ENCODE data around the gene ZDHHC9.

ZDHHC9 gene

DNA sequence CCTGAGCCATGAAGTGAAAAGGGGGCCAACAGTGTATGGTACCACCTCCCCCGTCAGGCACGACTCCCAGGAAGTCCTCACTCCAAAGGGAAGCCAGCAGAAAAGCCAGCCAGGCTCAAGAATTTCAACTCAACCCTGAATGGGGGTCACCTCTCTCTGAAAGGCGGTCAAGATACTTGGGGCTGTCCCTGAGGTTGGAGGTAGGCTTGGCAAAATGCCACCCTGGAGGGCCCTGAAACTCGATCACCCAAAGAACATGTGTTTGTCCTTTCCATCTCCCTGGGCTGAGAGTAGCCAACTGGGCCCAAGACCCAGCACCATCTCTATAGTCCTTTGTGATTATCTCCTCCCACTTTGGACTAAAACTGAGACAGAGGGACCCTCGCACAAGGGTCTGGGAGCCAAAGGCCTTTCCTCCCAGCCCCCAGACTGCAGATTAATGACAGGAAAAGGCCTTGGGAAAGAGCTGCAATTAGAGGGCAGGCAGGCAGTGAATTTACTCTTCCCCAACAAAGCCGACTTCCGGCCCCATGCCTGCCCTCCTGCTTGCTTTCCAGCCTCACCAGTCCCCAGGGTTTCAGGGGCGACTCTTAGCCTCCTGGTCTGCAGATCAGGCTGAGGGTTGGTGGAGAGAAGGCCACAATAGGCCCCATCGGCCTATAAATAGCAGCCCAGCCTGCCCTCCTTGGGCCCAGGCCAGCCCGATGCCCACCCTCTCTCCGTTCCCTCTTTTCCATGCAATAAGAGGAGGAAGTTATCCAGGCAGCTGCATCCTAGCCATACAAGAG is 58.3 kb downstream of the ZDHHC9 start:
- DNase-seq, result no peak

DNA sequence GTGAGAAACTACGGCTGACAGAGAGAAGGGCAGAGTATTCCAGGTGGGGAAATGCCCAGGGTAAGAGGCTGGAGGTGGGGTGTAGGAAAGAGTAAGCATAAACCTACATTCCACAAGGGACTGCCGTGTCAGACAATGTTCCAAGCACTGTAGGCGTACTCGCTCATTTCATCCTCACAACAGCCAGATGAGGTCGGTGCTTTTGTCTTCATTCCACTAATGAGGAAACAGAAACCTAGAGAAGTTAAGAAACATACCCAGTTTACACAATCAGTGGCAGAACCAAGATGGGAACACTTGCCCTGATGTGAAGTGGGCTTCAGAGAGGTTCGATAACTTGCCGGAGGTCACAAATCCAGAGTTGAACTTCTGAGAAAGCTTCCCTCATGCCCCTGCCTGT is 59.3 kb downstream of the ZDHHC9 start:
- DNase-seq, result no peak

DNA sequence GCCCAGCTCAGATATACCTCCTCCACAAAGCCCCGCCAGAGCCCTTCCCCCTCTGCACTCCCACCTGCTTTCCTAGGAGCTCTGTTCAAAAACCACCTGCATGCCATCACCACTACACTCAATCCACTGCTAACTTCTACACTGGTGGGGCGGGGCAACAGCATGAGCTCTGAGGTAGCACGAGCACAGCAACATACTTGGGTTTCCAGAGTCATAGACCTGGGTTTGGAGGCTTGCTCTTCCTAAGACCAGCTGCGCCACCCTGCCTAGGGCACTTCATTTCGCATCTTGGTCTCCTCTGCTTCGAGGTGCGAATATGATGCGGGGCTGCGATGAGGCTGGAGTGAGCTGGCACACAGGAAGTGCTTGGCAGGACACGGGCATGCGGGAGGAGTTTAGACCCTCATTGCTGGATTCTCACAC is 60.4 kb downstream of the ZDHHC9 start:
- DNase-seq, result no peak

DNA sequence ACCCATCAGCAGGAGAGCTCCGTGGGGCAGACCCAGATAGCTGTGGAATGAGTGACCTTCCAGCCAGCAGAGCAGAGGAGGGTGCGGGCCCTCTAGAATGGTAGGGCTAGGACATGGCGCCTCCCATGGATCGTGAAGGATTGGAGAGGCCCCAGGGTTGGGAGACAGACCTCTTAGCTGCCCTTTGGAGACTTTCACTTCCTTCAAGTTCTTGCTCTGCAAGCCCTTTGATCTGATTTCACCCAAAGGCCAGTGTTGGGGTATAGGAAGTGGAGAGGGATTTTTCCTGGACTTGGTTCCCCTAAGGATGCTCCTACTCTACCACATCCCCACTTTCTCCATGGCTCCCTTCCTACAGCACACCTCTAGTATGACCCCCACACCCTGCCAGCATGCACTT is 61.0 kb downstream of the ZDHHC9 start:
- DNase-seq, result no peak

DNA sequence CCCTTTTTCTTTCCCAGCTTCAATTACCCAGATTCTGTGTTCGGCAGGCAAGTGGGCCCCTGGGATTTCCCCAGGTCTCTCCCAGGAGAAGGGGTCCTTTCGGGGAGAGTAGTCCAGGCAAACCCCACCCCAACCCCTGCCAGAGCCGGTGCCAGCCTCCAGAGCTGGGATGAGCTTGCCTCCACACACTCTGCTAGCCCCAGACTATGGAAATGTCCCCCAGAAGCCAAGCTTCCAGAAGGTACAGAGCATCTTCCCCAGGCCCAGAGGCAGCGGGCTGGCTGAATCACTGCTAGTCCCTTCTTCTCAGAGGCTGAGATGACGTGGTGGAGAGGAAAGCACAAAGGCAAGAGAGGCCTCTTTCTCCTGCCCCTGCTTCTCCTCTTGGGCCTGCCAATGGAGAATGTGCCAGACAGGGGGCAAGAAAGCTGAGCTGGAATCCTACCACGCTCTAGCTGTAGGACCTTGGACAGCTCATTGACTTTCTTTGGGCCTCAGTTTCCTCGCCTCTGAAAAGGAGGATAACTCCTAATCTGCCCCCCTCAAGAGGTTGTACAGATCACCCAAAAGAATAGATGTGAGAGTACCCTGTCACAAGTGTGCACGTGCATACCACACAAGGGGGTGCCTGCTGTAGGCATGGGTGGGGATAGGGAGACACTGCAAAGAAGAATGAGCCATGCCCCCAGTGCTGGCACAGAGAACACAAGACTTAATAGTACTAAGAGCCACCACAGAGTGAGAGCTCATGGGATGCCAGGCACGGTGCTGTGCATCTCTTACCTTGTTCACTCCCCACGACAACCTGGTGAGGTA is 61.8 kb downstream of the ZDHHC9 start:
- no peak for DNase-seq

DNA sequence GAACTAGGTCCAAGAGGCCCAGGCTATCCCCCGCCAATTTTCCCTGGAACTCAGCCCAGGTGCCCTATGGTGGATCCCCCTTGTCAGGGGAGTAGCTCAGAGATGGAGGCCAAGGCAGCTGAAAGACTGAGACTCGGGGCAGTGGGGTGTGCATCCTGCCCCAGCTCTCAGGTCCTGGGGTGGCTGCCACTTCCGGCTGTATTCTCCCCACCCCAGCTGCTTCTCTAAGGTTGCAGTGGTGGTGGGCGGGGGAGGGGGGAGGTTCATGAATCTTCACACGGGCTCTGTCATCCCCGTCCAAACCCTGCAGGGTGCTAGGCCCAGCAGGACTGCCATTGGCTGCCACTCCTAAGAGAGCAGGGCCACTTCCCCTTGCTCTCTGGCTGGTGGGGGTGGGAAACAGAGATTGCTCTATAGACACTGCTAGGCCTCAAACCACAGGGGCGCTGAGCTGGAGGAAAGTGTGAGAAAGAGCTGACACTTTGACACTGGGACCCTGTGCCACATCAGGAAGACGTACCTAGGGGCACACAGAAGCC is 62.5 kb downstream of the ZDHHC9 start:
- DNase-seq, result no peak

DNA sequence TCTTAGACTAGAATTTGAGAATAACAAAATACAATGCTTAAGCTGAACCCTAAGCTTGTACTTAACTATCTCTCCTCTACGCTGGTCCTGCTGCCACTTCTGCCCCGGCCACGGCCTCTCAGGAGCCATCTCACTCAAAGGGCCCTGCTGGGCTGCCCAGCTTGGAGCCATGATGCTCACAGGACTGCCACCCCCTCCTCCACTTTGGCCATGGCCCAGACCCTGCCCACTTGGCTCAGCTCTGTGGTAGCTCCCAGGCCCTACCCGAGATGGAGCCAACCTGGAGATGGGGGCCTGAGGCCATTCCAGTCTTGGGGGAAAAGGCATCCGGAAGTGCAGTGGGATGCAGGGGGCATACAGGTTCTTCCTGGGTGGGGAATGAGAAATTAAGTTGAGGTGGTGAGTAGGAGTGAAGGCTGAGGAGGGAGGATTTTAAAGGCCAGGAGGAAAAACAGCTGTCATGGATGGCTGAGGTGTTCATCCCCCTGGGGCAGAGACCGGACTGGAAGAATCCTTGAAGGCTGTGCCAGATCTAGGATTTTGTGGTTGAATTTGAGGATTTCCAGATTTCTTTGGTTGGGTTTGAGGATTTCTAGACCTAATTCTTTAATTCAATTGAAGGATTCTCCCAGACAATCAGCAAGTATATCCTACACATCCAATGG is 63.1 kb downstream of the ZDHHC9 start:
- DNase-seq, result no peak

DNA sequence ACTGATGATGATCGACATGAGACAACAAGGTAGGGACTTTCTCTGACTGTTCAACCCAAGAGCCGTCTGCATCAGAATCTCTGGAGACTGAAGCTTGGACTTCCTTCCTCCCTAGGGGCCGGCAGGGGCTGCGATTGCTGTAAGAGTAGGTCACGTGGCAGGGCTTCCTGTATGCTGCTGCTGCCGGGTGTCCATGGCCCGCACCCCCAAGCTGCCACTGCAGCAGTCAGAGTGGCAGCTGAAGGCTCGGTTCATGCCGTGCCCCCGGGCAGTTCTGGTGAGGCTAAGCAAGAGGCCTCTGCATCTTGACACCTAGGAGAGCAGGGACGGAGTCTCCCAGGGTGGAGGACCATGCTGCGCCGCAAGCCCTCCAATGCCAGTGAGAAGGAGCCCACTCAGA is 63.9 kb downstream of the ZDHHC9 start, which contains the start of gene SASH3:
TSS of gene SASH3 (plus strand) at position 203 of the 400 bp plus-strand sequence. CDS start at position 352, 149 bp downstream.
- DNase-seq, result no peak

DNA sequence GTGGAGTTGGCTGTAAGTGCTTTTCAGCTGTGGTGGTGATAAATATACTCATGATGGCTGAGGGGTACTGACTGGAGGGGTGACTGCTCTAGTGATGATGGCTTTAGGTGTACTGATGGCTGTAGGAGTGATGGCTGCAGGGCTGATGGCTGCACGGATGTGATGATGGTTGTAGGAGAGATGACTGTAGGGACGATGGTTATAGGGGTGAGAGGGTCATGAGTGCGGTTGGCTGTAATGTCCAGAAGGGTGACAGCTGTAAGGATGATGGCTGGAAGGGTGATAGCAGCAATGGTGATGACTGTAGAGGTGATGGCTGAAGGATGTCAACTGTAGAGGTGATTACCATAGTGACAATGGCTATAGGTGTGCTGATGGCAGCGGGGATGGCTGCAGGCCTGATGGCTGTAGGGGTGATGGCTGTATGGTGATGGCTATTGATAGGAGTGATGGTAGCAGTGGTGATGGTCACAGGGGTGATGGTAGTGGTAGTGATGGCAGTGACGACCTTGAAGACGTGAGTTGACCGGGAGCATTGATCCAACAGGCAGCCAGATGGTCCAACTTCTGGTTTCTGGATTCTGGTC is 64.5 kb downstream of the ZDHHC9 start:
- DNase-seq, result no peak

DNA sequence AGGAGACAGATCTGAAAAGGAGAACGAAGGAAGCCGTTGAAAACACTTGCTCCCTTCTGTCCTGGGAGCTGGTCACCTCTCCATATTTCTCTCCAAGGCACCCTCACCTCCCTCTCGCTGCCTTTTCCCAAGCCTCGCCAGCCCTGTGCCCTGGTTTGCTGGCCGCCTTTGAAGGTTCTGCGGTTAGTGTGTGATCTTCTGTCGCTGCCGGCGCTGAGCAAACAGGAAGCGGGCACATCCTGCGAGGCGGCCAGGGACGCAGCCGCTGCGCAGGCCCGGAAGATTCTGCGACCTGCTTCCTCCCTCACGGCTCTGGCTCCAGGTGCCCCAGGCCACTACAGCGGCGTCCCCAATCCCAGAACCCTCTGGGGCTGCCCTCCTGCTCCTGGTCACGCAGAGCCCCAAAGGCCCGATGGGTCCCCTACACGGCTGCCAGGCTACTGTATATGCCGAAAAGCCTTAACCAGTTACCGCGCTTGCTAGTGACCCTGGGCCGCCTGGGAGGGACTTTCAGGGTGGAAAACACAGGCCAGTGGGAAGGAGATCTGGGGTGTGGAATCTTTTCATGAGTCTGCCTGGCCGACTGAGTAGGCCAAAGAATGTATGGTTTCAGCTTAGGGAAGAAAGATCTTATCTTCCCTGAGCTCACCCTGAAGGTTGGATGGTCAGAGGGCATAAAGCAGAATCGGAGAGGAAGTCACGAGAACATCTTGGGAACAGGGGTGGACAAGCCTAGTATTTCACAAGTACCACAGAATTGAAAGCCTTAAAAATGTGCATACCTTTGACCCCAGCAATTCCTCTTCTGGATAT is 66.3 kb downstream of the ZDHHC9 start:
- DNase-seq, result no peak

DNA sequence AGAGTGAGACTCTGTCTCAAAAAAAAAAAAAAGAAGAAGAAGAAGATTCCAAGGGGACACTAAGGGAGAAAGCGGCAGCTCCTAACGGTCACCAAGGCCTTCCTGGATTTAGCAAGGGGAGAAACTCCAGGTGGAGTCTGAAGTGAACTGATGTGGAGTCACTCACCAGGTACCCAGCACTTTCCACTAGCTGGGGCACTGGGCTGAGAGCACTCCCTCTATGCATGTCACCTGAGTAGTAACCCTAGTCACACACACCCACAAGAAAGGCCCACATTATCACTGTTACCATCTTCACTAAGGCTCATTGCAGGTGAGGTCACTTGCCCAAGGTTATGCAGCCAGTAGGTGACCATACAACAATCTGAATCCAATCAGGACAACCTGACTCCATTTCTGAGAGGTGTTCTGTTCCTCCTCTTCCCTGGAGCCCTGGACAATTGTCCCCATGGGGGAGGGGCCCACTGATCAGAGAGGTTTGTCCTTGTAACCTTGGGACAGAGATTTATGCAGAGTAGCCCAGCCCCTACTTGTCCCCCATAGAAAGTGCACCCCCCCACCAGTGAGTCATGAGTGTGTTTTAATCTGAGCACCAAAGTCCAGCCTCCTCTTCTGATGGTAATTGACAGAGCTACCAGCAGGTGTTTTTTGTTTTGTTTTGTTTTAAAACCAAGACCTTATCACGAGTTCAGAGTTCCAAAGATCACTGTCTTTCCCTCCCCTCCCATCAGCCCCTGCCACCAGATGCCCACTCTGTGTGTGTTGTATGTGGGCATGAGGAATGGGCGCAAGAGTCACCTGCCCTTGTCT is 69.8 kb downstream of the ZDHHC9 start:
- DNase-seq, result no peak

DNA sequence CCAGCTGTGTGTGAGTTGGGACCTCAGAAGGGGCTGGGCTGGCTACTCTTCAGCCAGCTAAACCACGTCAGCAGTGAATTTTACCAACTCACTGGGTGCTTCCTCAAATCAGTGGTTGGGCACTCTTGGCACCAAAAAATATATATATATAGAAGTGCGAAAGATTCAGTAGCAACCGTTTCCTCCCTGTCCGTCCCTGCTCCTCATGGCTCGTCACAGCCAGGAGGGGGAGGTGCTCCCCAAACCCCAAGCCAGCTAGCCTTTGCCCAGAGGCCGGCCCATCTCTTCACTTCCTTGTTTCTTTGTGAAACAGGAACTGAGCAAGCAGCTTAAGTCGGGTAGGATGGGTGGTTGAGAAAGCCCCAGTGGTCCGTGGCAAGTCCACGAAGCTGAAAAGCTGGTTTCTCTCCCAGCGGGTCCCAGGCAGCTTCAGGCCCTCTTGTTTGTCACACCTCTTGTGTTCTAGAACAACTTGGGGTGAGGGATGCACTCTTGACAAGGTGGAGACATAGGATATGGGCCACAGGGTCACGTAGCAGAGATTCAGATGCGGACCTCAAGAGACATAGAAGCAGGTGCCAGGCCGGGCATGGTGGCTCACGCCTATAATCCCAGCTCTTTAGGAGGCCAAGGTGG is 70.8 kb downstream of the ZDHHC9 start:
- no peak for DNase-seq

DNA sequence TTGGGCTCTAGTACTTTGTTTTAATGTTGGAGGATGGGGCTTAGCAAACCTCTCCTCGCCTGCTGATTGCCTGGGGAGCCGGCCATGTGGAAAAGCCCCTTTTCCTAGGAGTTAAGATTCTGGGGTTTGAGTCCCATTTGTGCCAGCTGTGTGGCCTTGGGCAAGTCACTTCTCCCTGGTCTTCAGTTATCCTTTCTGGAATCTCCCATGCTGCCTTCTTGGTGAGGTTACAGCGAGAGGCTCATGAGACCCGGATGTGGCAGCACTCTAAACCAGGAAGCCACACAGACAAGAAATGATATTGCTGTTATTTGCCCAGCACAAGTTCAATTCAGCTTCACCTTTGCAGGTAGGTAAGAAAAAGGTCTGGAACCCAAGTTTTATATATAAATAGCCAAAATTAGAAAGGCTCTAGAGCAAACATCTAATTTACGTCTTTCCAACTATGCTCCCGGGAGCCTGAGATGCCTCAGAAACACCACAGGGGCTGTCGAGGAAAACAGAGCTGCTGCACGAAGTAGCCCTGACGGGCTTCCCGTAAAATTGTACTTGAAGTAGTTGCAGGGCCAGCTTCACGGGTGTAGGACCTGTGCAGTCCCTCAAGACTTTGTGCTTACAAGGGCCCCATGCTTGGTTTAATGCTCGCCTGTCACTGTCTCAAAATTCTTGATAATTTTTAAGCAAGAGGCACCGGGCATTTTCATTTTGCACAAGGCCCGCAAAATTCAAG is 72.3 kb downstream of the ZDHHC9 start:
- no peak for DNase-seq

DNA sequence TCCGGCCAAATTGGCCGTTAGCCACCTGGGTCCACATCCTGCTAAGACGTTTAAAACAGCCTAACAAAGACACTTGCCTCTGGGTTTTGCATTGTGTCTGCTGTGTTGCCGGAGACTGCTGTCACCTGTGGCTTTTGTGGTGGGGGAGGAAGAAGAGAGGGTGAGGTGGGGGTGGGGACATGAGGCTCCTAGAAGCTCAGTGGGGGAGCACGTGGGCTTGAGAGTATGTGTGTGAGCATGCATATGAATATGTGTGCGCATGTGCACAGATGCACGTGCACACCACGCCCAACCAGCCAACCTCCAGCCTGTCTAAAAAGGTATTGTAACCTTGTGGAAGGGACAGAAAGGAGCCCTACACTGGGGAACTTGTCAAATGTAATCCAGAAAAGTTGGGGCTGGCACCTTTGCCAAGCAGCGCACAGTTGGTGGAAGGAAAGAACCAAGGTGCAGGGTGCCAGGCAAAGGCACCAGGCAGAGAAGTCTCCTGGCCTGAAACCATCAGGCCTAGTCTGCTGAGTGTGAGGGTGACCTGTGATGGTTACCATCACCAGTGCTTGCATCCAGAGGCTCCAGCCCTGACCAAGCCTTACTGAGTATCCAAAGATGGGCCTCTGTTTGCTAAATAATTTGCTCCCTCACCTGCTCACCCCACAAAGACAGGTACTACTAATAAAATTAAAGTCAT is 74.1 kb downstream of the ZDHHC9 start:
- no peak for DNase-seq

DNA sequence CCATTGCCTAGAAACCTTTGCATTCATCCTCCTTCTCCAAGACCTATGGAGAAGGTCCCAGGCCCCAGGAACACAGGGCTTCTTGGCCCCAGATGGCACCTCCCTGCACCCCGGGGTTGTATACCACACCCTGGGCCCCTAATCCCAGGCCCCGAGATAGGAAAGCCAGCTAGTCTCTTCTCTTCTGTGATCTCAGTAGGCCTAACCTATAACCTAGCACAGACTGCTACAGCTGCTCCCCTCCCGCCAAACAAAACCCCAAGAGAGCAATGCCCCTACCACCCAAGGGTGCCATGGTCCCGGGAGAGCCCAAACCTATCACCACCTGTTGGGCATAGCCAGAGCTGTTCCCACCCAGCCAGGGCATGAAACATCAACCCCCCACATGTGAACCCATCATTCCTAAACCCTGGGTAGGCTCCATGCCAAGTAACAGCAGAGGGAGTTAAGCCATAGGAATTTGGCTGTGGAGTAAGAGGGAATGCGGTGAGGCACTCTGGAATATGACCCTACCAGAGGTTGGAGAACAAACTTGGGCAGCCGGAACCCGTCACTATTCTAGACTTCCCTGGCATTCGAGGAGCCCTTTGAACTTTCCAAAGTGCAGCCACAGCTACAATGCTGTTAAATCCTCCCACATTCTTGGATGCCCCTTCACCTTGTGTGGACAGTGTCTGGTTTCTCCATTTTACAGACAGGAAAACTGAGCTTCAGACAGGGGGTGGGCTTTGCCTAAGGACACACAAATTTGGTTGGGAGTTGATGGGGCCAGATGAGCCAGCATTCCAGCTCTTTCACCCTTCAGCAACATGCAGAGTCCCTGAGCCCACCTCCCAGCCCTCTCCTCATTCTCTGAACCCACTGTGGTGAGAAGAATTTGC is 74.9 kb downstream of the ZDHHC9 start:
- no peak for DNase-seq

DNA sequence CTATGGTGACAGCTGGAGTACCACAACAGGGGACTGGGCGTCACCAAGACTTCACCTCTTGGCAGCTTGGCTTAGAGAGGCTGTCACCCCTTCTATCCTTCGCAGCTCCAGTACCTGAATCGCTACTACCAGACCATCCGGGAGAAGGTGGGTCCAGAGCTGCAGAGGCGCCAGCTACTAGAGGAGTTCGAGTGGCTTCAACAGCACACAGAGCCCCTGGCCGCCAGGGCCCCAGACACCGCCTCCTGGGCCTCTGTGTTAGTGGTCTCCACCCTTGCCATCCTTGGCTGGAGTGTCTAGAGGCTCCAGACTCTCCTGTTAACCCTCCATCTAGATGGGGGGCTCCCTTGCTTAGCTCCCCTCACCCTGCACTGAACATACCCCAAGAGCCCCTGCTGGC is 75.5 kb downstream of the ZDHHC9 start:
- DNase-seq, result no peak

DNA sequence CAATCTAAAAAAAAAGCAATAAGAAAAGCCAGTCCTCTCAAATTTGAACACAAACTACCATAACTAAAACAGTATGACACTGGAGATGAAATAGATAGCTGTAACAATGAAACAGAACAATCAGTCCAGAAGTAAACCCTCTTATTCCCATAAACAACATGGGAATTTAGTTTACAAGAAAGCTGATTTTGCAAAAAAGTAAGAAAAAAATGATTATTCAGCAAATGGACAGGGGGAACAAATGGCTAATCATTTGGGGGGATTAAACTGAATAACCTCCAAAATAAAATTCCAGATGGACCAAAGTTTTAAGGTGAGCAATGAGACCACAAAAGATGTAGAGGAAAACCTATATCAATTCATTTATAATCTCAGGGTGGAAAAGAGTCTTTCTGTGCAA is 80.0 kb downstream of the ZDHHC9 start:
- DNase-seq, result no peak

DNA sequence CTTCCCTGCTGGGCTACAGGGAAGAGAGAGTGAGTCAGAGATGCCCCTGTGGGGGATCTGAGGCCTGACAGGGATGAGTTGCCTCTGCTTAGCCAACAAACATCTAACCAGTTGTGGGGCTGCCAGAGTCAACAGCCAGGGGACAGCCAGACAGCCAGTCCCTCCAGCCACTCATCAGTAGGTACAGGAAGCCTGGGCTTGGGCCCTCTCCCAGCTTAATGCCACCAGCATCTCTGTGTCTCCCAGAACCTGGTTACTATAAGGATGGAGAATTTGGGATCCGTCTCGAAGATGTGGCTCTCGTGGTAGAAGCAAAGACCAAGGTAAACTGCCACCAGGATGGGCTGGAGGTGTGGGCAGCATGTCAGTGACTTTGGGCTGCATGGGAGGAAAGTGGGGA is 81.2 kb downstream of the ZDHHC9 start:
- no peak for DNase-seq

Measured in NCI-H1092 (cell line).